ENCODE results near the gene DDAH1.

DNA sequence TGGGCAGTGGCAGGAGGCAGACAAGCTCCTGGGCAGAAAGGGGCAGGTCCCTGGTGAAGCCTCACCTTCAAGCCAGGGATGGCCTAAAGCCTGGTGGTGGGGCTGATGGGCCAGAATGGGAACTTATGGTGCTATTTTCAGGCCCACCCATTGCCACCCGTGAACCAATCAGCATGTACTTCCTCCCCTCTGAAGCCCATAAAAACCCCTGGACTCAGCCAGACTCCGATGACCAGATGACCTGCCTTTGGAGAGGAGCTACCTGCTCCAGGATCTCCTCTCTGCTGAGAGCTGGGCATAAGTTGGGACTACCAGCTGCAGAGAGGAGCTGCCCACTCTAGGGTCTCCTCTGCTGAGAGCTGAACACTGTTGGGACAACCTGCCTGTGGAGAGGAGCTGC is 180.8 kb downstream of the DDAH1 start:
- TF ChIP-seq, protein P1, sequence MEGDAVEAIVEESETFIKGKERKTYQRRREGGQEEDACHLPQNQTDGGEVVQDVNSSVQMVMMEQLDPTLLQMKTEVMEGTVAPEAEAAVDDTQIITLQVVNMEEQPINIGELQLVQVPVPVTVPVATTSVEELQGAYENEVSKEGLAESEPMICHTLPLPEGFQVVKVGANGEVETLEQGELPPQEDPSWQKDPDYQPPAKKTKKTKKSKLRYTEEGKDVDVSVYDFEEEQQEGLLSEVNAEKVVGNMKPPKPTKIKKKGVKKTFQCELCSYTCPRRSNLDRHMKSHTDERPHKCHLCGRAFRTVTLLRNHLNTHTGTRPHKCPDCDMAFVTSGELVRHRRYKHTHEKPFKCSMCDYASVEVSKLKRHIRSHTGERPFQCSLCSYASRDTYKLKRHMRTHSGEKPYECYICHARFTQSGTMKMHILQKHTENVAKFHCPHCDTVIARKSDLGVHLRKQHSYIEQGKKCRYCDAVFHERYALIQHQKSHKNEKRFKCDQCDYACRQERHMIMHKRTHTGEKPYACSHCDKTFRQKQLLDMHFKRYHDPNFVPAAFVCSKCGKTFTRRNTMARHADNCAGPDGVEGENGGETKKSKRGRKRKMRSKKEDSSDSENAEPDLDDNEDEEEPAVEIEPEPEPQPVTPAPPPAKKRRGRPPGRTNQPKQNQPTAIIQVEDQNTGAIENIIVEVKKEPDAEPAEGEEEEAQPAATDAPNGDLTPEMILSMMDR (conservative IDR thresholded peaks at IDR 0.05): no peak
- TF ChIP-seq ZFX (IDR thresholded peaks at IDR 0.05): no peak
